ENCODE measurements around the gene MYO1E.

Gene MYO1E

DNA sequence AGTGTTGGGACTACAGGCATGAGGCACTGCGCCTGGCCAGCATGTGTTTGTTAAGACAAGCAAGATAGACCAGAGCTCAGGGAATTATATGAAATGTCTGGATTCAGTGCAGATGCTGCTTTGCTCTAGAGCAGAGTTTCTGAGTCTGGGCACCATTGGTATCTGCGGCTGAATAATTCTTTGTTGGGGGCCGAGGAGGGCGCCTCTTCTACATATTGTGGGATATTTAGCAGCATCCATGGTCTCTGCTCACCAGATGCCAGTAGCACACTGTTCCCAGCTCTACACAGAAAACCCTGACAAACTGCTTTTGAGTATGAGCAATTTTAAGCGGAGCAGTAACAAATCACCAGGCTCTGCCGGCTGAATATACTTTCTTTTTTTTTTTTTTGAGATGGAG, 169.7 kb downstream of the MYO1E start:
- ChIA-PET CTCF (interaction anchor here (0.8 to 1.3 kb wide), 2 partner anchors 37 to 296 kb away, joined by 4 read pairs; no protein-coding TSS in a partner anchor), POLR2A (no interaction called here)
- DNase-seq (ENCODE audit: extremely low spot score), result no peak
- TF ChIP-seq, protein P1, sequence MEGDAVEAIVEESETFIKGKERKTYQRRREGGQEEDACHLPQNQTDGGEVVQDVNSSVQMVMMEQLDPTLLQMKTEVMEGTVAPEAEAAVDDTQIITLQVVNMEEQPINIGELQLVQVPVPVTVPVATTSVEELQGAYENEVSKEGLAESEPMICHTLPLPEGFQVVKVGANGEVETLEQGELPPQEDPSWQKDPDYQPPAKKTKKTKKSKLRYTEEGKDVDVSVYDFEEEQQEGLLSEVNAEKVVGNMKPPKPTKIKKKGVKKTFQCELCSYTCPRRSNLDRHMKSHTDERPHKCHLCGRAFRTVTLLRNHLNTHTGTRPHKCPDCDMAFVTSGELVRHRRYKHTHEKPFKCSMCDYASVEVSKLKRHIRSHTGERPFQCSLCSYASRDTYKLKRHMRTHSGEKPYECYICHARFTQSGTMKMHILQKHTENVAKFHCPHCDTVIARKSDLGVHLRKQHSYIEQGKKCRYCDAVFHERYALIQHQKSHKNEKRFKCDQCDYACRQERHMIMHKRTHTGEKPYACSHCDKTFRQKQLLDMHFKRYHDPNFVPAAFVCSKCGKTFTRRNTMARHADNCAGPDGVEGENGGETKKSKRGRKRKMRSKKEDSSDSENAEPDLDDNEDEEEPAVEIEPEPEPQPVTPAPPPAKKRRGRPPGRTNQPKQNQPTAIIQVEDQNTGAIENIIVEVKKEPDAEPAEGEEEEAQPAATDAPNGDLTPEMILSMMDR (IDR thresholded peaks at IDR 0.05; ENCODE audit: control extremely low read depth, extremely low read depth, low read depth, missing control alignments), result no peak

DNA sequence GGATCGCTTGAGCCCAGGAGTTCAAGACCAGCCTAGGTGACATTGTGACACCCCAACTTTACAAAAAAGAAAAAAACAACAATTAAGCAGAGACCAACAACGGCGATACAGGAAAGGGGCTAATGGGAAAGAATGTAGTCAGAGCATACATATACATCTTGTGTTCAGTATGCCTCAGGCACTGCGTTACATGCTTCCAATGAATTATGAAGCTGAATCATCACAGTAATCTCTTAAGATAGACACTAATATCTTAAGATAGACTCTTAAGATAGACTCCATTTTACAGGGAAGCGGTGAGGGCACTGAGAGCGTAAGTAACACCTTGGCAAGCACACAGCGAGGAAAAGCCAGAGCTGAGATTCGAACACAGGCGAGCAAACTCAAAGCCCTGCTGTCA, 172.1 kb downstream of the MYO1E start:
- DNase-seq (ENCODE audit: extremely low spot score), result no peak
- CTCF ChIA-PET, result interaction anchor here (1.1 kb wide), 1 partner anchor 10 kb away, joined by 3 read pairs; no protein-coding TSS in a partner anchor
- TF ChIP-seq, protein P1 (IDR thresholded peaks at IDR 0.05; ENCODE audit: control extremely low read depth, extremely low read depth, low read depth, missing control alignments), result no peak
- POLR2A ChIA-PET, result no interaction called here

DNA sequence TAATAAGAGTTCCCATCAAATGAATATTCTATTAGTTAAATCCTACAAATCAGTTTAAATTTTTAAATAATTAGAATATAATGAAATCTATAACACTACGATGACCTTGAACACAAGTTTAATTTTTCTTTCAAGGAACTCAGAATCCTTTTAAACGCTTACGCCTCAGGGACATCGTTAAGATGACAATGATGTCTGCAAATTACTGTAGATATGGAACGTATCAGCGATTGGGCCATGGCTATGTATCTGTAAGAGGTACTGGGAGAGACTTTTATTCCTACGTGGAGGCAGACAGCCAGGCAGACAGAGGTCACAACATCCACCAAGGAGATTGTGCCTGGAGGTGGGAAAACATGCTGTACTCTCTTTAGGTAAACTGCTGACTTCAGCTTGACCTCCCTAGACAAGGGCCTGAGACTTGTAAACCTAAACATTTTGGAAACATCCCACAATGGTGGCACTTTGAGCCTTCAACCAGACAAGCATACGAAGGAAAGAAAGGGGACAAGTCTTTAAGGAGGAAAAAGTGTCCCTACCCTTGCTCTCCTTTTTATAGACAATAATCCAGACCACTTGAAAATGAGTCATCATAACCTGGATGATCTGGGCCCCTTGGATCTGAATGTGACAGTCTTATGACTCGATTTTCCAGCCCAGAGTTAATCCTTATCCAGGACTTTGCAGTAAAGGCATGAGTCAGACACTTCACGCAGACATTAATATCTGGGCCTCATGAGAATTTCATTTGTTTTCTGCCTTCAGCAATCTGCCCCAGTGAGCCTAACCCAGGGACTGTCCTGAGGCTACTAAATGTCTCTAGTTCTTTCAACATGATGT, 172.8 kb downstream of the MYO1E start:
- DNase-seq (ENCODE audit: extremely low spot score), result no peak
- CTCF ChIA-PET, result interaction anchor here (0.9 to 1.2 kb wide), 2 partner anchors 10 to 333 kb away, joined by 3 to 4 read pairs; no protein-coding TSS in a partner anchor
- TF ChIP-seq, protein P1 (IDR thresholded peaks at IDR 0.05; ENCODE audit: control extremely low read depth, extremely low read depth, low read depth, missing control alignments), result no peak
- POLR2A ChIA-PET, result no interaction called here

DNA sequence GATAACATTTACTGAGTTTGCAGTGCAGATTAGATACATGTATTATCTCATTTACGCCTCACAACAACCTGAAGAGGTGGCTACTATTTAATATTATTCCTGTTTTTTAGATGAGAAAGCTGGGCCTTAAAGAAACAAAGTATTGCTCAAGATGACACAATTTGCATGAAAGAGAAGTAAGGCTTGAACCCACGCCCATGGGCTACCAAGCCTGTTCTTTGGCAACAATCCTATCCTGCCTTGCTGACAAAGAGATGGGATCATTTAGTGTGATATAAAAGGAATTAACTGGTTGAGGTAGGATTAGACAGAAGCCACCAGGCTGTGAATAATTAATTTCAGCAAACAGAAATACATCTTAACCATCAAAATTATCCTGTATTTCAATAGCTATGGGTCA, 175.2 kb downstream of the MYO1E start:
- CTCF ChIA-PET, result interaction anchor here (0.9 to 1.1 kb wide), 4 partner anchors 8 to 27 kb away, joined by 3 to 4 read pairs (median 3); no protein-coding TSS in a partner anchor
- POLR2A ChIA-PET, result no interaction called here
- no peak for DNase-seq (ENCODE audit: extremely low spot score)
- TF ChIP-seq, protein P1 (IDR thresholded peaks at IDR 0.05; ENCODE audit: control extremely low read depth, extremely low read depth, low read depth, missing control alignments), result no peak

DNA sequence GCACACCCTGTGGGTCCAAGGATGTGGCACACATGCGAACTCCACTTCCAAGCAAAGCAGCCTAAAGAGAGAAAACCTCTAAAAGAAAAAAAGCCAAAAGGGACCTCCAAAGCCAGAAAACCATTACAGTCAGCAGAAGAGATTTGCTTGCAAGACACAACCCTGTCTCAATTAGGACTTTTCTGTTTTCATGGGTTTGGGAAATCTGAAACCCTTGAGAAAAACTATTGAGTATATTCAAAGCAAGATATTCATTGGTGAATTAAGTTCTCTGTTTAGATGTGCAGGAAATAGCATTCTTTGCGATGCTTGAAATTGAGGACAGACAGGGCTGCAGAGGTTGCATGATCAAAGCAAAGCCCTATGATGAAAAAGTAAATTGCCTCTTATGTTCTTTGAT, 176.3 kb downstream of the MYO1E start:
- CTCF ChIA-PET, result interaction anchor here (0.9 to 1.3 kb wide), 3 partner anchors 8 to 30 kb away, joined by 3 read pairs; no protein-coding TSS in a partner anchor
- TF ChIP-seq, protein P1 (IDR thresholded peaks at IDR 0.05; ENCODE audit: control extremely low read depth, extremely low read depth, low read depth, missing control alignments), result no peak

GRCh38 chr15:59194639-59195325, 177.9 kb downstream of the MYO1E start:
- DNase-seq (ENCODE audit: extremely low spot score), result no peak
- ChIA-PET POLR2A (interaction anchor here (0.6 kb wide), 1 partner anchor 168 kb away, joined by 3 read pairs; no protein-coding TSS in a partner anchor), CTCF (interaction anchor here (1.3 kb wide), 1 partner anchor 10 kb away, joined by 3 read pairs; no protein-coding TSS in a partner anchor)
- TF ChIP-seq, protein P1 (IDR thresholded peaks at IDR 0.05; ENCODE audit: control extremely low read depth, extremely low read depth, low read depth, missing control alignments), result no peak

More for the DNA sequence above, 176.3 kb downstream of the MYO1E start:
- DNase-seq (ENCODE audit: extremely low spot score), result no peak
- POLR2A ChIA-PET, result no interaction called here
